PFSK-1 (cell line): ENCODE data around the gene LRCH1.

Experiments
- FOXP2 ChIP-seq: optimal IDR thresholded peaks from 2 replicates; pipeline ENCODE3; 2011; ENCODE audit warnings: borderline replicate concordance, control low read depth, inconsistent platforms; ENCODE audit not compliant: insufficient read depth; ENCODE audit errors: extremely low read length, extremely low read depth
- POLR2AphosphoS5 ChIP-seq: IDR thresholded peaks from 2 replicates; pipeline ENCODE4 v1.6.1; 2012; ENCODE audit warnings: low read depth, mild to moderate bottlenecking, control low read depth, low read length, moderate library complexity
- REST ChIP-seq, 2 experiments: IDR thresholded peaks; 2 replicates each; pipeline versions ENCODE4 v1.6.1 to v1.8.0; 2011 to 2012; ENCODE audit warnings: low read depth in 2 of 2, low read length in 2 of 2, control low read depth in 1 of 2, inconsistent platforms in 1 of 2, mild to moderate bottlenecking in 1 of 2, moderate library complexity in 1 of 2; ENCODE audit not compliant: insufficient read depth in 1 of 2
- SIN3A ChIP-seq: IDR thresholded peaks from 2 replicates; pipeline ENCODE4 v1.6.1; 2012; ENCODE audit warnings: mild to moderate bottlenecking, low read length, moderate library complexity, borderline replicate concordance; ENCODE audit not compliant: insufficient read depth
- TAF1 ChIP-seq: IDR thresholded peaks from 2 replicates; pipeline ENCODE4 v1.6.1; 2012; ENCODE audit warnings: low read length, control low read depth, borderline replicate concordance; ENCODE audit not compliant: insufficient read depth

The LRCH1 gene

GRCh38 chr13:46641274-46642081, 88.5 kb downstream of the LRCH1 start:
- TF ChIP-seq REST (IDR thresholded peaks at IDR 0.05; ENCODE audit: insufficient read depth in 1 of 2, low read depth in 2 of 2, low read length in 2 of 2) (no peak), FOXP2 (no peak), TAF1 (no peak), SIN3A (no peak), POLR2AphosphoS5 (no peak)

DNA sequence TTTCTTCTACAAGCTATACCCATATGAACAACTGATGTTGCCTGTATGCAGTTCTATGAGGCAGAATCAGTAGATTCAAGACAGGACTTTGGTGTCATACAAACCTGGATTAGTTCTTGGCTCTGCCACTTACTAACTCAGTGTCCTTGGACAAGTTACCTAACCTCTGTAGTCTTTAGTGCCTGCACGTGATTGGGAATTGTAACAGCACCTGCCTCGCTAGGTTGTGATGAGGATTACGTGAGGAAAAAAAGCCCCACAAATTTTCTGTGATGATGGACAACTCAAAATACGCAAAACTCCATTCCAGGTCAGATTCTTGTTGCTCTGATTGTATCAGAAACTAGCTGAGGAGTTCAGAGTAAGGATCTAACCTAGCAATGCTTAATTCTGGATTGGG, 89.3 kb downstream of the LRCH1 start:
- TF ChIP-seq TAF1 (no peak), FOXP2 (no peak), POLR2AphosphoS5 (no peak), SIN3A (no peak), REST (IDR thresholded peaks at IDR 0.05; ENCODE audit: insufficient read depth in 1 of 2, low read depth in 2 of 2, low read length in 2 of 2) (no peak)

DNA sequence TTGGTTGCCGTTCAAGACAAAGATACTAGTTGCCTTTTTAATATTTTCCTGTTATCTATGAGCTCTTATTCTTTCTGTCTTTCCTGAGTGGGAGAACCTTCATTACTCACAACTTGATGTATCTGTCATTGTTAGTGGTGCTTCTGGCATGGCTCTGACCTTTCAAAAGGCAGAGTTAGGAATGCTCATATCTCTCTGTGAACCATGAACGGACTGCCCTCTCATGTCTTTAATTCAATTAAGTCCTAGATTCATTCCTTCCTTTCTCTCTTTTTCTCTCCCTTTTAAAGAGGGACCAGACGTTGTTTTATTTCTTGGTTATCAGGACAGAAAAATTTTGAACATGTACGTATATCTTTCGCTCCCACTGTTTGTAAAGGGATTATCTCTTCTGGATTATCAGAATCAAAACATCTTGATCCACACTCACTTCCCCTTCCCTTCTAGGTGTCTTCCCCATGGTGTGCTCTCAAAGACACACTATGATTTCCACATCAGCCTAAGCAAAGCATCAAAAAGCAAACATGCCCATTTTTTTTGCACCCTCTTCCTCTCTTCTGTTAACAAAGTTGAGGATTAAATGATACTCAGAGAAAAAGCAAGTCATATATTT, 90.3 kb downstream of the LRCH1 start:
- TF ChIP-seq POLR2AphosphoS5 = no peak
- no peak for TF ChIP-seq FOXP2
- TF ChIP-seq TAF1 = no peak
- TF ChIP-seq REST (IDR thresholded peaks at IDR 0.05; ENCODE audit: insufficient read depth in 1 of 2, low read depth in 2 of 2, low read length in 2 of 2) = no peak

DNA sequence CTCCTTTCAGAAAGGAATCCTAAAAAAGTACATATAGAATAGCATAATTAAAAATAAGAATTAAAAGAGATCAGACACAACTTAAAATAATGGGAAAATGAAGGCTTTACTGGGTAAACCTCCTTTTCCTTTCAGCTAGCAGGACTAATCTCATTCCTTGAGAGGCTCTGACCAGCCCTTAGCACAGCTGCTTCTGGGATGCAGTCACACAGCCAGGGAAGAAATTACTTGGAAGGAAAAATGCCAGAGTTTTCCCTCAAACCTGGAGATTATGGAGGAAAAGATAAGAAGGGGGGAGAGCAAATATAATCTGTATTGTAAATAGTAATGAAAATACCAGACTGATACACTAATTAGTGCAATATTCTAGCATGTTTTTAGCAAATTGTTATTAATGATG, 91.8 kb downstream of the LRCH1 start:
- TF ChIP-seq REST (IDR thresholded peaks at IDR 0.05; ENCODE audit: insufficient read depth in 1 of 2, low read depth in 2 of 2, low read length in 2 of 2) (no peak), POLR2AphosphoS5 (no peak), FOXP2 (no peak), SIN3A (no peak), TAF1 (no peak)
